HepG2 (cell line): ENCODE measurements around the gene PTK7. TPM values are rescaled to one million over a fixed set of nuclear protein-coding genes. Genes with fewer than 3 reads are reported as not detected.

Experiments
- AHDC1 ChIP-seq: sonication (generic); formaldehyde crosslinking; IDR thresholded peaks from 2 replicates; pipeline ENCODE4 v1.5.1; 2020; ENCODE audit warnings: mild to moderate bottlenecking, missing genetic modification reagents, borderline replicate concordance
- DRAP1 ChIP-seq: IDR thresholded peaks from 2 replicates; pipeline ENCODE4 v1.6.1; 2016; ENCODE audit warnings: missing genetic modification reagents, missing compliant biosample characterization
- GATAD1 ChIP-seq: IDR thresholded peaks from 2 replicates; pipeline ENCODE4 v1.6.1; 2016; ENCODE audit warnings: missing genetic modification reagents, missing compliant biosample characterization
- KMT2B ChIP-seq: IDR thresholded peaks from 2 replicates; pipeline ENCODE4 v1.6.1; 2016; ENCODE audit warnings: missing genetic modification reagents, missing compliant biosample characterization
- LCORL ChIP-seq, 2 experiments: fragments of 450-650 bp in 1 of 2; sonication (generic) in 1 of 2; formaldehyde crosslinking in 1 of 2; IDR thresholded peaks; 2 replicates each; pipeline versions ENCODE4 v1.5.0 to v1.6.1; 2017 to 2020; ENCODE audit warnings: antibody characterized with exemption in 1 of 2, missing genetic modification reagents in 1 of 2
- MTA3 ChIP-seq: sonication (generic); formaldehyde crosslinking; IDR thresholded peaks from 2 replicates; pipeline ENCODE4 v1.4.0; 2020; ENCODE audit warnings: missing genetic modification reagents
- PAXIP1 ChIP-seq: sonication (generic); formaldehyde crosslinking; conservative IDR thresholded peaks from 2 replicates; pipeline ENCODE4 v1.4.0; 2020; ENCODE audit warnings: mild to moderate bottlenecking, missing genetic modification reagents, moderate library complexity
- PITX1 ChIP-seq: sonication (generic); formaldehyde crosslinking; IDR thresholded peaks from 2 replicates; pipeline ENCODE4 v1.5.1; 2020; ENCODE audit warnings: mild to moderate bottlenecking, missing genetic modification reagents
- SUZ12 ChIP-seq: fragments of 150-350 bp; IDR thresholded peaks from 2 replicates; pipeline ENCODE4 v1.6.1; 2014; ENCODE audit warnings: low read depth, low read length
- ZEB1 ChIP-seq: IDR thresholded peaks from 2 replicates; pipeline ENCODE4 v1.6.1; 2012; ENCODE audit warnings: mild to moderate bottlenecking, low read depth, inconsistent platforms; ENCODE audit not compliant: insufficient replicate concordance
- ZNF253 ChIP-seq: sonication (generic); formaldehyde crosslinking; IDR thresholded peaks from 2 replicates; pipeline ENCODE4 v1.8.0; 2022; ENCODE audit warnings: mild to moderate bottlenecking, missing genetic modification reagents, borderline replicate concordance
- ZNF605 ChIP-seq: sonication (generic); formaldehyde crosslinking; IDR thresholded peaks from 2 replicates; pipeline ENCODE4 v1.8.0; 2022; ENCODE audit warnings: mild to moderate bottlenecking, missing genetic modification reagents
- ZNF619 ChIP-seq: sonication (generic); formaldehyde crosslinking; IDR thresholded peaks from 2 replicates; pipeline ENCODE4 v1.4.0; 2020; ENCODE audit warnings: mild to moderate bottlenecking, missing genetic modification reagents
- ZNF768 ChIP-seq: sonication (generic); formaldehyde crosslinking; IDR thresholded peaks from 2 replicates; pipeline ENCODE4 v1.4.0; 2020; ENCODE audit warnings: missing genetic modification reagents
- polyA plus RNA-seq, 8 experiments: library from polyadenylated mRNA; depleted of rRNA in 3 of 8; stranded (reverse) in 7 of 8; unstranded in 1 of 8; fragments of >200 nt; fragmentation: Illumina TruSeq in 4 of 8; extraction: Trizol in 4 of 8; gene quantifications; 2 replicates each; pipeline versions ENCODE4 v1.2.1 to v1.2.3, GENCODE V29; 2011 to 2016; ENCODE audit warnings: low read depth in 4 of 8, missing spikeins in 1 of 8, mixed read lengths in 1 of 8; ENCODE audit not compliant: insufficient read depth in 1 of 8
- total RNA-seq, 5 experiments: library from RNA; depleted of rRNA; stranded (reverse); fragments of >200 nt; fragmentation: Illumina TruSeq; extraction: Trizol; gene quantifications; 2 replicates each; pipeline ENCODE4 v1.2.3, GENCODE V29; 2016; ENCODE audit warnings: low read depth in 1 of 5
- TF ChIP-seq, protein P1 (sequence below): IDR thresholded peaks from 2 replicates; pipeline ENCODE4 v1.6.1; 2016; ENCODE audit warnings: low read depth, control low read depth
- TF ChIP-seq, protein P2 (sequence below): sonication (generic); formaldehyde crosslinking; conservative IDR thresholded peaks from 2 replicates; pipeline ENCODE4 v1.5.0; 2020; ENCODE audit warnings: missing genetic modification reagents

PTK7 gene
- total and polyA plus RNA-seq, 2 of the 13 experiments (the other 11 are each of a cell fraction or from before 2014, with no cell fraction given), result 98.5 to 99.8 TPM

GRCh38 chr6:43093436-43094289, 17.5 kb downstream of the PTK7 start (continued):
- no peak for TF ChIP-seq AHDC1
- TF ChIP-seq DRAP1 (CRISPR knock-in tag), result peak; percentile 85
- TF ChIP-seq, protein P1, sequence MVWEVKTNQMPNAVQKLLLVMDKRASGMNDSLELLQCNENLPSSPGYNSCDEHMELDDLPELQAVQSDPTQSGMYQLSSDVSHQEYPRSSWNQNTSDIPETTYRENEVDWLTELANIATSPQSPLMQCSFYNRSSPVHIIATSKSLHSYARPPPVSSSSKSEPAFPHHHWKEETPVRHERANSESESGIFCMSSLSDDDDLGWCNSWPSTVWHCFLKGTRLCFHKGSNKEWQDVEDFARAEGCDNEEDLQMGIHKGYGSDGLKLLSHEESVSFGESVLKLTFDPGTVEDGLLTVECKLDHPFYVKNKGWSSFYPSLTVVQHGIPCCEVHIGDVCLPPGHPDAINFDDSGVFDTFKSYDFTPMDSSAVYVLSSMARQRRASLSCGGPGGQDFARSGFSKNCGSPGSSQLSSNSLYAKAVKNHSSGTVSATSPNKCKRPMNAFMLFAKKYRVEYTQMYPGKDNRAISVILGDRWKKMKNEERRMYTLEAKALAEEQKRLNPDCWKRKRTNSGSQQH (CRISPR knock-in tag), result no peak; the same call in 1 of the 2 replicates
- TF ChIP-seq ZNF619 (CRISPR knock-in tag), result no peak
- TF ChIP-seq ZEB1, result no peak
- TF ChIP-seq PAXIP1 (CRISPR knock-in tag), result peak; percentile 43; the same call in 1 of the 2 replicates
- no peak for TF ChIP-seq MTA3
- no peak for TF ChIP-seq PITX1 (CRISPR knock-in tag)
- TF ChIP-seq GATAD1, result peak; percentile 51
- no peak for TF ChIP-seq ZNF768 (CRISPR knock-in tag)
- TF ChIP-seq, protein P2, sequence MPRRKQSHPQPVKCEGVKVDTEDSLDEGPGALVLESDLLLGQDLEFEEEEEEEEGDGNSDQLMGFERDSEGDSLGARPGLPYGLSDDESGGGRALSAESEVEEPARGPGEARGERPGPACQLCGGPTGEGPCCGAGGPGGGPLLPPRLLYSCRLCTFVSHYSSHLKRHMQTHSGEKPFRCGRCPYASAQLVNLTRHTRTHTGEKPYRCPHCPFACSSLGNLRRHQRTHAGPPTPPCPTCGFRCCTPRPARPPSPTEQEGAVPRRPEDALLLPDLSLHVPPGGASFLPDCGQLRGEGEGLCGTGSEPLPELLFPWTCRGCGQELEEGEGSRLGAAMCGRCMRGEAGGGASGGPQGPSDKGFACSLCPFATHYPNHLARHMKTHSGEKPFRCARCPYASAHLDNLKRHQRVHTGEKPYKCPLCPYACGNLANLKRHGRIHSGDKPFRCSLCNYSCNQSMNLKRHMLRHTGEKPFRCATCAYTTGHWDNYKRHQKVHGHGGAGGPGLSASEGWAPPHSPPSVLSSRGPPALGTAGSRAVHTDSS, result no peak
- TF ChIP-seq SUZ12, result no peak
- 0 out of 2 replicates have a peak, but pooled peaks have one; percentile 43 for TF ChIP-seq KMT2B (CRISPR knock-in tag)
- peak; percentile 66; the same call in 1 of the 2 replicates for TF ChIP-seq ZNF605 (CRISPR knock-in tag)
- TF ChIP-seq ZNF253 (CRISPR knock-in tag), result no peak
- TF ChIP-seq LCORL (IDR thresholded peaks at IDR 0.05), result no peak
- peak; percentile 47; the same call in 1 of the 2 replicates for TF ChIP-seq LCORL (CRISPR knock-in tag; IDR thresholded peaks at IDR 0.05)
